DND-41 (cell line): ENCODE measurements around the gene COL6A2.

Experiments used
- ATAC-seq: fragments of 200-7000 bp; cut with Tn5 transposase; 3 replicates; pipeline ENCODE4 v1.9.1; 2021; ENCODE audit warnings: low read depth; ENCODE audit not compliant: insufficient read depth
- DNase-seq: peaks from one replicate; pipeline ENCODE4 v3.0.0-alpha.2; 2020
- H2AFZ ChIP-seq: 2 replicates; pipeline ENCODE4 v1.6.0; 2012; ENCODE audit warnings: low read depth, low read length
- H3K27ac ChIP-seq: 2 replicates; pipeline ENCODE4 v1.5.1; 2012; ENCODE audit warnings: low read length, inconsistent platforms
- H3K27me3 ChIP-seq: fragments of 200-600 bp; sonication (generic); 2 replicates; pipeline ENCODE4 v1.6.0; 2012; ENCODE audit warnings: low read length, mild to moderate bottlenecking, inconsistent platforms; ENCODE audit not compliant: insufficient read depth, poor library complexity
- H3K36me3 ChIP-seq: 2 replicates; pipeline ENCODE4 v1.5.1; 2012; ENCODE audit warnings: low read length, inconsistent platforms; ENCODE audit not compliant: insufficient read depth
- H3K4me1 ChIP-seq: 2 replicates; pipeline ENCODE4 v1.5.1; 2012; ENCODE audit warnings: mild to moderate bottlenecking, low read length; ENCODE audit not compliant: insufficient read depth
- H3K4me2 ChIP-seq: 2 replicates; pipeline ENCODE4 v1.6.0; 2012; ENCODE audit warnings: mild to moderate bottlenecking, moderate library complexity, low read length, inconsistent platforms; ENCODE audit not compliant: insufficient read depth
- H3K4me3 ChIP-seq, 2 experiments: fragments of 200-600 bp in 1 of 2; shearing (Covaris generic) in 1 of 2; 2 replicates each; pipeline ENCODE4 v1.5.1; 2012 to 2016; ENCODE audit warnings: inconsistent platforms in 2 of 2, low read length in 2 of 2, mild to moderate bottlenecking in 2 of 2, low read depth in 1 of 2, moderate library complexity in 1 of 2
- H3K79me2 ChIP-seq: 2 replicates; pipeline ENCODE4 v1.6.0; 2012; ENCODE audit warnings: low read length, inconsistent platforms; ENCODE audit not compliant: insufficient read depth
- H3K9ac ChIP-seq: 2 replicates; pipeline ENCODE4 v1.6.0; 2012; ENCODE audit warnings: low read depth, mild to moderate bottlenecking, inconsistent platforms, low read length, moderate library complexity
- H3K9me3 ChIP-seq: 2 replicates; pipeline ENCODE4 v1.5.1; 2012; ENCODE audit warnings: low read length, moderate library complexity, mild to moderate bottlenecking, inconsistent platforms; ENCODE audit not compliant: insufficient read depth, severe bottlenecking
- H4K20me1 ChIP-seq: 2 replicates; pipeline ENCODE4 v1.6.0; 2012; ENCODE audit warnings: low read length; ENCODE audit not compliant: insufficient read depth
- CTCF ChIP-seq: IDR thresholded peaks from 2 replicates; pipeline ENCODE4 v1.5.1; 2012; ENCODE audit warnings: borderline replicate concordance, low read length, moderate library complexity, mild to moderate bottlenecking; ENCODE audit not compliant: poor library complexity, severe bottlenecking; ENCODE audit errors: extremely low read depth
- EZH2 ChIP-seq: IDR thresholded peaks from 3 replicates; pipeline ENCODE4 v1.6.1; 2012; ENCODE audit warnings: borderline replicate concordance, low read depth, mild to moderate bottlenecking, moderate library complexity, low read length, inconsistent platforms; ENCODE audit not compliant: severe bottlenecking

Gene COL6A2

DNA sequence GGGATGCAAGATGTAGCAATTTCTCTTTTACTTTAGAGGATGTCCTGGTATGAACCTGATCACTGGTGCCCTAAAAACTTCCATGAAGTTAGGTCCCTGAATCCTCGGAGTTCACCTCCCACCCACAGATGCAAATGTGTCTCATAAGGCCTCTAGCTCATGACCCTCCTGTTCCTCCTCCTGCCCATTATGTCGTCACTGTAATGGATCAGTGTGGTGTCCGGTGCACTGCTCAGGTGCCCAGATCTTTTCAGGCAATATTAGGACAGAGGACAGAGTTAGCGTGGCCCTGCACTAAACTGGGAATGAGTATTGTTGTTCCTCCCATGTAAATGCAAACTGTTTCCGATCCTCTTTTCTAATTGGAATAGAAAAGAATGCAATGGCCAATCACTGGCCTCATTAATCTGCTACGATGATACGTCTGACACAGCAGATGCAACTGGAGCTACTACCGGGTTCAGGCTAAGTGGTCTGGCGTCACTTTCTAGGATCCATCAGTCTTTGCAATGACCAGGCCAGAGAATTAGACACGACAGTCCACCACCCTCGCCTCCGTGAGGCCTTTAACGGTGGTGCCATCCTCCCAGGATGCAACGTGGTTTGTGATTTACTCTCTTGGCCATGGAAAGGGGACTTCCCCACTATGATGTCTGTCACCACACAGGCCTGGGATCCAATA is 3.4 kb upstream of the COL6A2 start:
- H3K9me3 ChIP-seq: peaks cover 4% of the 10 kb centered on the region
- no peak overlapping the region for H2AFZ ChIP-seq
- no peak overlapping the region for H3K9ac ChIP-seq
- H3K27me3 ChIP-seq: no peaks in the 10 kb centered on the region
- DNase-seq (no peak), ATAC-seq (no peak)
- no peak overlapping the region for H3K27ac ChIP-seq
- H4K20me1 ChIP-seq: no peaks in the 10 kb centered on the region
- H3K4me2 ChIP-seq: no peak overlapping the region
- no peak for TF ChIP-seq EZH2
- TF ChIP-seq CTCF: no peak
- no peaks in the 10 kb centered on the region for H3K79me2 ChIP-seq
- H3K4me3 ChIP-seq: no peak overlapping the region
- H3K36me3 ChIP-seq: no peaks in the 10 kb centered on the region
- H3K4me1 ChIP-seq: no peaks in the 10 kb centered on the region

GRCh38 chr21:46095083-46095719 is 2.7 kb upstream of the COL6A2 start:
- no peak for ATAC-seq
- Histone ChIP-seq H3K36me3 (no peaks in the 10 kb centered on the region), H3K27ac (no peak overlapping the region), H3K4me1 (no peaks in the 10 kb centered on the region), H3K27me3 (no peaks in the 10 kb centered on the region), H3K79me2 (no peaks in the 10 kb centered on the region), H2AFZ (no peak overlapping the region), H4K20me1 (no peaks in the 10 kb centered on the region), H3K4me3 (no peak overlapping the region), H3K9me3 (peaks cover 4% of the 10 kb centered on the region), H3K9ac (no peak overlapping the region), H3K4me2 (no peak overlapping the region)
- TF ChIP-seq EZH2 (no peak), CTCF (no peak)
- no peak for DNase-seq

- TF ChIP-seq EZH2: no peak
- TF ChIP-seq CTCF: no peak
- Histone ChIP-seq H3K36me3 (no peaks in the 10 kb centered on the region), H3K9ac (no peak overlapping the region), H3K27ac (no peak overlapping the region), H2AFZ (no peak overlapping the region), H3K4me3 (no peak overlapping the region), H3K4me1 (no peaks in the 10 kb centered on the region), H3K9me3 (peaks cover 4% of the 10 kb centered on the region), H3K4me2 (no peak overlapping the region), H3K27me3 (no peaks in the 10 kb centered on the region), H4K20me1 (no peaks in the 10 kb centered on the region), H3K79me2 (no peaks in the 10 kb centered on the region)
- no peak for ATAC-seq
- no peak for DNase-seq
Observed at GRCh38 chr21:46095814-46096595, 1.9 kb upstream of the COL6A2 start.
